NT2/D1 (cell line): Measurements from ENCODE around the gene EIF4G3.

Experiments used
- SUZ12 ChIP-seq: IDR thresholded peaks from 2 replicates; pipeline ENCODE4 v1.6.1; 2011; ENCODE audit not compliant: insufficient read length, insufficient read depth; ENCODE audit errors: extremely low read depth
- YY1 ChIP-seq: IDR thresholded peaks from 2 replicates; pipeline ENCODE4 v1.6.1; 2011; ENCODE audit not compliant: insufficient read length, insufficient read depth

DNA sequence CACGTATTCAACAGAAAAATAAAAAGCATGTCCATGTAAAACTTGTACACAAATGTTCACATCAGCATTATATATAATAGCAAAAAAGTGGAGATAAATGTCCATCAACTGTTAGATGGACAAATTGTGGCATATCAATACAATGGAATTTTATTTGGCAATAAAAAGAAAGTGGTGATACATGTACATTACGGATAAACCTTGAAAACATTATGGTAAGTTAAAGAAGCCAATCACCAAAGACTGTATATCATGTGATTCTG, 76.9 kb downstream of the EIF4G3 start:
- TF ChIP-seq SUZ12 (no peak), YY1 (no peak)
